ENCODE data around the gene APLF.

The APLF gene

DNA sequence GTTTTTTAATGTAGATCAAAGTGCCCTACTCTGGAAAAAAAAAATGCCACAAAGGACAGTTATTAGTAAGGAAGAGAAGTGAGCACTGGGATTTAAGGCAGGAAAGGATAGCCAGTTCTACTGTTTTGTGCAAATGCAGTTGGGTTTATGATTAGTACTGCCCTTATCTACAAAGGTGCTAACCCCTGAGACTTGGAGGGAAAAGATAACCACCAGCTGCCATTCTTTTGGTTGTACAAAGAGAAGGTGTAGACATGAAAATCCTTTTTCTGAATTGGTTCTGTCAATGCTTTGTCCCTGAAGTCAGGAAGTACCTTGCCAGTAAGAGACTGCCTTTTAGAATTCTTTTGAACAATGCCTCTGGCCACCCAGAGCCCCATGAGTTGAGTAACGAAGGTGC lies 11.3 kb downstream of the APLF start:
- DNase-seq (ENCODE audit: low spot score), result no peak
- no peak for TF ChIP-seq CTCF (IDR thresholded peaks at IDR 0.05; ENCODE audit: extremely low read depth, missing control alignments)

- TF ChIP-seq CTCF (IDR thresholded peaks at IDR 0.05; ENCODE audit: extremely low read depth, missing control alignments), result no peak
- no peak for DNase-seq (ENCODE audit: low spot score)
These were observed 15.0 kb downstream of the APLF start for GRCh38 chr2:68482296-68482820.

- TF ChIP-seq CTCF (IDR thresholded peaks at IDR 0.05; ENCODE audit: extremely low read depth, missing control alignments), result no peak
- no peak for DNase-seq (ENCODE audit: low spot score)
These were observed 15.6 kb downstream of the APLF start for GRCh38 chr2:68483011-68483410.

- DNase-seq (ENCODE audit: low spot score), result peak; percentile 29
- no peak for TF ChIP-seq CTCF (IDR thresholded peaks at IDR 0.05; ENCODE audit: extremely low read depth, missing control alignments)
These were observed 20.5 kb downstream of the APLF start for GRCh38 chr2:68487773-68488355.

DNA sequence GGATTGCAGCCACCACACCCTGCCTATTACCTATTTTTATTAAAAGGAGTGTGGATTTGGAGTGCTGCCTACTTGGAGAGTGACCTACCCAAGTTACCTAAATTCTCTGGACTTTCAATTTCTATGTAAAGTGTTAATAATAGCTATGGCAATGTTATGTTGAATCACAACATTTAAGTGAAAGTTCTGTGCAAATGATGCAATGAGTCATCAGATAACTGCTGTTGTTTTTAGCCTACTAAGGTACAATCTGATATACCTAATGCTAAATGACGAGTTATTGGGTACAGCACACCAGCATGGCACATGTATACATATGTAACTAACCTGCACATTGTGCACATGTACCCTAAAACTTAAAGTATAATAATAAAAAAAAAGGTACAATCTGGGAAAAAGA lies 21.2 kb downstream of the APLF start:
- peak; percentile 23 for DNase-seq (ENCODE audit: low spot score)

DNA sequence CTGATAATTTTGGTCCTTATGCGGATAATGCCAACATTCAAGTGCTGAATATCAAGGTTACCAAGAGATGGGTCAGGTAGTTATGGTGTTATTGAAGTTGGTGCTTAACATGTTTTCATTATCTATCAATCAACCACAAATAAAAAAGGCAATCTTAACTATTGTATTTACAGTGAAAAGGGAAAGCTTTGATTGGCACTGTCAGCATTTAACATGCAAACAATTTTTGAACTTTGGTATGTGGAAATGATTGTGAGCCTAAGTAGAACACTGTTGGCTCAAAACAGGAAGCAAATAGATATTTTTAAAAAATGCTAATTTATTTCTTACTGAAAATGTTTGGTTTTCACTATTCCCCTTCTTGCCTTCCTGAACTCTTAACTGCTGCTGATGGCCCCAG lies 21.9 kb downstream of the APLF start:
- TF ChIP-seq CTCF (IDR thresholded peaks at IDR 0.05; ENCODE audit: extremely low read depth, missing control alignments), result no peak

GRCh38 chr2:68491582-68491981 lies 24.2 kb downstream of the APLF start:
- DNase-seq (ENCODE audit: low spot score), result no peak
- no peak for TF ChIP-seq CTCF (IDR thresholded peaks at IDR 0.05; ENCODE audit: extremely low read depth, missing control alignments)

More for the DNA sequence above, 21.9 kb downstream of the APLF start:
- DNase-seq (ENCODE audit: low spot score), result no peak

DNA sequence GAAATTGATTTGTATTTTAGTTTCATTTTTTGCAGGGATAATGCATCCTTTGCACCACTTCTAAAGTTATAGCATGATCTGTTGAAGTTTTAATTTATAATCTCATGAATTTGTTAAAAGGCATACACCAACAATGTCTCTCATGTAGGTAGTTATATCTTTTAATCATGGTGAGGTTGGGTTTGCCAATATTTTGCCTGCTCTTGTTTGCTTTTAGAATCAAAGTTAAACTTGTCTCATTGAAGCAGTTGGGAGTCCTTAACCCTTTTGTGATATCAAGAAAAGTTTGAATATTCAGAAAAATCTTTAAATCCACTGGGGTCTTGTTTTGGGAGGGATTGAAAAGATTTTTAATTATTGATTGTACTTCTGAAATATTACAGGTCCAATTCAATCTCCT lies 31.7 kb downstream of the APLF start:
- TF ChIP-seq CTCF (IDR thresholded peaks at IDR 0.05; ENCODE audit: extremely low read depth, missing control alignments), result no peak
- DNase-seq (ENCODE audit: low spot score), result no peak

Measured in GM20000 (cell line).